HG03354 (cell line): ENCODE measurements around the gene C11orf21.

Source experiments
- ATAC-seq: cut with Tn5 transposase; IDR thresholded peaks from one replicate; pipeline ENCODE4 v1.9.1; 2021; ENCODE audit warnings: mild to moderate bottlenecking; ENCODE audit not compliant: unreplicated experiment, poor library complexity, severe bottlenecking

The C11orf21 gene

GRCh38 chr11:2325123-2325522 lies 23.4 kb upstream of the C11orf21 start:
- ATAC-seq = no peak

GRCh38 chr11:2321311-2321683 lies 19.6 kb upstream of the C11orf21 start:
- ATAC-seq = no peak

GRCh38 chr11:2320568-2321310 lies 19.0 kb upstream of the C11orf21 start:
- no peak for ATAC-seq

GRCh38 chr11:2319791-2320472 lies 18.2 kb upstream of the C11orf21 start:
- ATAC-seq = no peak

DNA sequence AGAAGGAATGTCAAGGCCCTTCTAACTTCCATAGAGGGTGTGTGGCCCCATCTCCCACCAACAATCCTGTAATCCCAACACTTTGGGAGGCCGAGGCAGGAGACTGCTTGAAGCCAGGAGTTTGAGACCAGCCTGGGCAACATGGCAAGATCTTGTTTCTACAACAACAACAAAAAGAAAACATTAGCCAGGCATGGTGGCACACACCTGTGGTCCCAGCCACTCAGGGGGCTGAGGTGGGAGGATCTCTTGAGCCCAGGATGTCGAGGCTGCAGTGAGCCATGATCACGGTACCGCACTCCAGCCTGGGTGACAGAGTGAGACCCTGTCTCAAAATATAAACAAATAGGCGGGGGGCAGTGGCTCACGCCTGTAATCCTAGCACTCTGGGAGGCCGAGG lies 17.0 kb upstream of the C11orf21 start:
- no peak for ATAC-seq

- ATAC-seq = no peak
Measured at GRCh38 chr11:2318123-2318522, 16.4 kb upstream of the C11orf21 start.

DNA sequence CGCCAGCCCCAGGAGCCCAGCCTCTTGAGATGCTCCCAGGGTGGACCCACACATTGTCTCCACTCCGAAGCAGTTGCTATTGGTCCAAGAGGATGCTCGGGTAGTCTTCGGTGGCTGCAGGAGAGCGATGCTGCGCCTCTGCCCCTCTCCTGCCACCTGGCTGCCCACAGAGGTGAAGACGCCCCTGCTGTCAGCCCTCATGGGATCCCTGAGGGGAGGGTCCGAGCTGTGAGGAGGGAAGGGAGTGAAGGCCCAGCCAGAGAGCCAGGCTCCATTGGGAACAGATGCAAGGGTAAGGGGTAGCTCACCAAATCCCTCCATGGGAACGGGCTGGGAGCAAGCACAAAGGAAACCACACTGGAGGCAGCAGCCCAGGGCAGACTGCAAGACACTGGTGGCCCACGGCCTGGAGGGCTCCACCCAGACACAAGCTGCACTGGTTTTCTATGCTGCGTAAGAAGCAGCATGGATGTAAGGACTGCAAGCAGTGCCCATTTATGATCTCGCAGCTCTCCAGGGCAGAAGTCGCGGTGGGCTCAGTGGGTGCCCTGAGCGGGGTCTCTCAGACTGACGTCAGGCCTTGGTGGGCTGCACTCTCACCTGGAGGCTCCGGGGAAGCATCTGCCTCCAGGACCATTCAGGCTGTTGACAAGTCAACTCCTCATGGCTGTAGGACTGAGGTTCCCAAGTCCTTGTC lies 15.8 kb upstream of the C11orf21 start:
- no peak for ATAC-seq

DNA sequence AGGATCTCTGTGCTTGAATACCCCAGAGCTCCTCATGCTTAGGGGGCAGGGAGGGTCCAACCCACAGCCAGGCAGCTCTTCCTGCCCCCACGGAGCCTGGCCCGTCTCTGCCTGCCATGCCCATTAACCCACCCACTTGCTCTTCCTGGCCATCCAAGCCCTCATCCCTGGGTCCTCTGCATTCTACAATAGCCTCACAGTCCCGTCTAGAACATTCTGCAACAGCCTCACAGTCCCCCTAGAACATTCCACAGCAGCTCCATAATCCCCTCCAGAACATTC lies 15.2 kb upstream of the C11orf21 start:
- ATAC-seq = no peak

DNA sequence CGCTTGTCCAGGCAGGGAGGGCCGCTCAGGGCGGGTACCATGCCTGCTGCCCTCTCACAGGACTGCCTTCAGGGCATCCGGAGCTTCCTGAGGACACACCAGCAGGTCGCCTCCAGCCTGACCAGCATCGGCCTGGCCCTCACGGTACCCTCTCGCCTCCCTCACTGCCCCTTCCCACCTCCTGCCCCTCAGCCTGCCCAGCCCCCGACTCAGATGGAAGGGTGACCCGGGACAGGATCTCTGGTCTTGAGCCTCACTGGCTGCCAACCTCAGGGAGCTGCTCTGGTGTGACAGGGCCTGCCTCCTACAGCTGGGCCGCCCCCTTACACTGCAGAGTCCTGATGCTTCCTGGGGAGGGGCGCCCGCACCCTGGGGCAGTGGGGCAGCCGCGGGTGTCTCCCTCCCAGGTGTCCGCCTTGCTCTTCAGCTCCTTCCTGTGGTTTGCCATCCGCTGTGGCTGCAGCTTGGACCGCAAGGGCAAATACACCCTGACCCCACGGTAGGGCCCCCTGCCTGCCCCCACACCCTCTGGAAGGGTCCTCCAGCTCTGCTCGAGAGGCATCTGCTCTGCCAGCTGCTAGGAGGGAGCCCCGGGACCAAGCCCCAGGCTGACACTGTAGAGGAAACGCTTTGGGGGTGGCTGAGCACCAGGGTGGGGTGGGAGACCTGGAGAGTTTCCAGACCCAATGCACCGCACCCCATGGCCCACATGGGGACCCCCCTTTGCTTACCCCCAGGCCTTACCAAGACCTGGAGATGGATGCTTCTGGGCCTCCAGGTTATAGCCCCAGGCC lies 14.6 kb upstream of the C11orf21 start:
- no peak for ATAC-seq

DNA sequence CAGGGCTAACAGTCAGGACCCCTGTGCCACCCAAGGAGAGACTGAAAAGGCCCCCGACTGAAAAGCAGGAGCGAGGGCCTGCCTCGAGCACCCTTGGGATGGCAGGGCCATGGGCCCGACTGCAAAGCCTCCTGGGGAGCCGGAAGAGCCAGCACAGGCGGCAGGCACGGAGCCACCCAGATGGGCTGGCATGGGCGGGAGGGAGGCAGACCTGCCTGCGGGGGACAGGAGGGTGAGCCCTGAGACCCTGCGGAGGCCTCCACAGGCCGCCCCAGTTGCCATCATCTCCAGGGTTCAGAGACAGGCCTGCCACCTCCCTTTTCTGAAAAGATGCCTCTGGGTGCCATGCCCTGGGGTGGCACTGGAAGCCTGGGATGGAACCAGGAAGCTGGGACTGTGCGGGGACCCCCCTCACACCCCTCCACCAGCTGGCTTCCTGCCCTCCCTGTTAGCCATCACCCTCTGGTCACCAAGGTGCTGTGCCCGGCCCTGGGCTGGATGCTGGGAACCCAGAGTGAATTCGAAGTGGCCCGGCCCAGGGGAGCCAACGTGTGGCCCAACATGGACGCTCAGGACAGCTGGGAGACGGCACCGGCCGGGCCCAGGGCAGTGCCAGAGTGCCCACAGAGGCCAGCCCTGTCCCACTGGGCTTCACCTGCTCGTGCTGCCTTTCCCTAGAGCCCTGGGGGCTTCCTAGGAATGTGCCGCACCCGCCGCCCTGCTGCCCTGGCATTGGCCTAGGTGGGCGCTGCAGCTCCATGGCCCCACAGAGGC lies 13.9 kb upstream of the C11orf21 start:
- ATAC-seq = no peak

DNA sequence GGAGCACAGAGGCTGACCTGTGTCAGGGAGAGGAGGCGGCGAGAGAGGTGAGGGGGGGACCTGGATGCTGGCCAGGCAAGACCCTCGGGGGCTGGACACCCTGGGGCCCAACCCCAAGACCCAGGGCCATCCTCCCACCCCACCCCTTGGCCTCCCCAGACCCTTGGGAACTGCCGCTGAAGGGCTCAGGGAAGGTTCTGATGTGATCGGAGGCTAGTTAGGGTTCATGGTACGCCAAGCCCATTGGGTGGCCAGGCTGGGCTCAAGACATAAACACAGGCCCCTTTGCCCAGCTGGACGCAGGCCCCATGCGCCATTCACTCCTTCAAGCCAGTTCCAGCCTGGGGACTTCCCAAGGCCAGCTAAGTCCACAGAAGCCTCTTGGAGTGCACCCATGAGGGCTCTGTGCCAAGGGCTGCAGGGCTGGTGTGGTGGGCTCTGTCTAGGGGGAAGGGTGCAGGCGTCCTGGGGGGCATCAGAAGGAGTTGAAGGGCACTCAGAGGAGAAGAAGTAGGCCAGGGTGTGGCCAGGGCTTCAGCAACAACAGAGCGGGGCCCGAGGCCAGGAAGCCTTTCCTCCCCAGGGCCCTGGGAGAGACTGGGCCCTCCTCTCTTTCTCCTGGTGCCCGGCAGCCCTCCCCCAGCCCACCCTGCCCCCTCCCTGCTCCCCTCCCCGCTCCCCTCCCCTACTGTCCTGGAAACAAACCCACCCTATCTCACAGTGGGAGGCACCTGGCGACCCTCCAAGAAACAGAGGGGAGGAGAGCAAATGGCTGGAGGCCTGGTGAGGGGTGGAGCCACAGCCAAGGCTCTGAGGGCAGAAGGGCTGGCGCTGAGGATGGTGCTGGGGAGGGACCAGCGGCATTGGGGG lies 13.0 kb upstream of the C11orf21 start:
- no peak for ATAC-seq

- no peak for ATAC-seq
Measured at GRCh38 chr11:2314136-2314524, 12.4 kb upstream of the C11orf21 start.

DNA sequence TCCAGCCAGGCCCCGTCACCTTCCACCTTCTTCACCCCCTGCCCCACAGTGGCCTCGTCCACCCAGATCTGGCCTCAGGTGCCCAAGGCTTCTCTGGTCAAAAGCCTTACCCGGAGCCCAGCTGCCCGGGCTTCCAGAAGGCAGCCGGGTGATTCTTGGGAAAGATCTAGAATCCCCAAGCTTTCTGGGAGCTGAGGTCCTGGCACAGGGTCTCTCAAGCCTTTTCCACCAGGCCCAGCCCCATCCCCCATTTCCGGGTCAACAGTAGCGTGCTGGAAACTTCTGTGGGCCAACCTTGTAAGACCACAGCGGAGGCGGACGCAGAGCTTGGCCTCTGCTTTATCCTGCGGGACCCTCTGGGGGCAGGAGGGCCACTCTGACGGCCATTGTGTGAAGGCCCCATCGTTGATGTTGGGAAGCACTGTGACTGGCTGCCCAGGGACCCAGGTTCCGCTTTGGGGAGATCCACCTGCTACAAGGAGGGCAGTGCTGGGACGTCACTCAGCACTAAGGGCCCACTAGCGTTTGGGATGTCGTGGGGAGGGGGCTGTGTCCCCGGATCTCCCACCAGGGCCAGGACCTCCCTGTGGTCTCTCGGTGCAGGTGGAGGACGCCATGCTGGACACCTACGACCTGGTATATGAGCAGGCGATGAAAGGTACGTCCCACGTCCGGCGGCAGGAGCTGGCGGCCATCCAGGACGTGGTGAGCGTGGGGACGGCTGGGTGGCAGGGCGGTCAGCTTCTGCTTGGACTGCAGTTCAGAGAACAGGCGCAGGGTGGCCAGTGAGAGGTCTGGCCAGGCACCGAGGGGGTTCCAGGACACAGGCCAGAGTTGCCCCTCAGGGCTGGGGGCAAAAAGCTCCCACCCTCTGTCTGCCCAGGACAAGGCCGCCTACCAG lies 11.6 kb upstream of the C11orf21 start:
- no peak for ATAC-seq

GRCh38 chr11:2312232-2313042 lies 10.7 kb upstream of the C11orf21 start:
- no peak for ATAC-seq

DNA sequence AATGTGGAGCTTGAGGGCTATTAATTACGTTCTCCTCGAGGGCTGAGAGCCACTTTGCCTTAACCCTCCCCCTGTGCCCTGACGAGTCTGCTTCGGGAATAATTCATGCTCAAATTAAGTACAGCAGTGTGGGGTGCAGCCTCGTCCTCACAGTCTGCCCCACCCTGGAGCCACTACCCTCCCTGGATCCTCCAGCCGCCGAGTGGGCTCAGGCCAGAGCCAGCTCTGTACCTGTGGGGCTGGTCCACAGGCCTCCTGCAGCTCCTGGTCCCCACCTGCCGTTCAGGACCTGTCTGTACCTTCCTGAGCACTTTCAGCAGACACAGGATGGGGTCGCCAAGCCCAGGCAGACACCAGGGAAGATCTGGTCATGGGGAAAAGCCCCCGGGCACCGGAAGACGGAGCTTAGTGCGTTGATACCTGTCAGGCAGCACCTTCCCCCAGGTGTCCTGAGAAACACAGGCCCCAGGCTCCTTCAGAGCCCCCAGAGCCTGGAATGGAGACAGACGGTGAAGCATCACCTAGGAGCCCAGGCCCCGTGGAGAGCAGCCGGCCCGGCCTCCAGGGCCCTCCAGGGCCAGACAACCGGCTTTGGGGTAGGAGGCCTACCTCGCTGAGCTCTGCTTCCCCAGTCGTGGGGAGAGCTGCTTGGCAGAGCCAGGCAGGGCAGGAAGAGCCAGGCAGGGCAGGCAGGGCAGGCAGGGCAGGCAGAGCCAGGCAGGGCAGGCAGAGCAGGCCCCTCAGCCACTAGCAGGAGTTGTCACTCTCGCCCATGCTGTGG lies 9.8 kb upstream of the C11orf21 start:
- ATAC-seq = no peak

DNA sequence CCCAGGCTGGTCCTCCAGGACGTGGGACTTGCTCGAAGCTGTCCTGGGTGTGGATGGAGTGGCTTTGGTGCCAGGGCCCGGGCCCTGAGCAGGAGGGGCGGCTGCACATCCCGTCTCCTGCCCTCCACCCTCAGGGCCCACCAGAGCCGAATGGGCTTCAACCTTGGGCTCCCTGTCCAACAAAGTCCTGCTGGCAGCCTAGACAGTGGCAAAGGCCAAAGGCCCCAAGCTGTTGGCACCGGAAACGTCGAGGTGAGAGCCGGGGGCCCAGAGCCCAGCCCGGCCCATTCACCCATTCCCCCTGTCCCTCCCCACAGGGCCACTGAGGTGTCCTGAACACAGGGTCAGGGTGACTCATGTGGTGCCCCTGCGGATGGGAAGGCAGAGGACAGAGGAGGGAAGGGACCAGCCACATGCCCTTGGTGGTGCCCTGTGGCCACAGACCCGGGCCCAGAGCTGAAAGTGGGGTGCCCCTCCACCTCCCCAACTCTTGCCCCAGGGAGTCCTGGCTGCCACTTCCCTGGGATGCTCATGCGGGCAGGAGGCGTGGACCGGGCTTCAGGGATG lies 9.2 kb upstream of the C11orf21 start:
- no peak for ATAC-seq
